Stimulated activated CD4-positive, alpha-beta T cell treated with anti-CD3 and anti-CD28 coated beads, Interleukin-2, amount 100 ng/mL, for 48 hours (primary cell): ENCODE data around the gene ST8SIA2.
A peak's percentile ranks its signal among the peaks of the same experiment; 100 is the strongest.

Experiments
- DNase-seq, 2 donors: peaks; one replicate each; pipeline ENCODE4 v3.0.0-alpha.2; 2020

Gene ST8SIA2, protein sequence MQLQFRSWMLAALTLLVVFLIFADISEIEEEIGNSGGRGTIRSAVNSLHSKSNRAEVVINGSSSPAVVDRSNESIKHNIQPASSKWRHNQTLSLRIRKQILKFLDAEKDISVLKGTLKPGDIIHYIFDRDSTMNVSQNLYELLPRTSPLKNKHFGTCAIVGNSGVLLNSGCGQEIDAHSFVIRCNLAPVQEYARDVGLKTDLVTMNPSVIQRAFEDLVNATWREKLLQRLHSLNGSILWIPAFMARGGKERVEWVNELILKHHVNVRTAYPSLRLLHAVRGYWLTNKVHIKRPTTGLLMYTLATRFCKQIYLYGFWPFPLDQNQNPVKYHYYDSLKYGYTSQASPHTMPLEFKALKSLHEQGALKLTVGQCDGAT

GRCh38 chr15:92393071-92393979 is at the start of gene ST8SIA2:
Gene ST8SIA2 (plus strand): TSS chr15:92393881. CDS start chr15:92394065, 184 bp downstream.
- DNase-seq = no peak

- no peak for DNase-seq
Measured at GRCh38 chr15:92343924-92344643, 49.6 kb upstream of the ST8SIA2 start.

- no peak for DNase-seq
Measured at GRCh38 chr15:92346063-92346462, 47.6 kb upstream of the ST8SIA2 start.

GRCh38 chr15:92355307-92355706 is 38.4 kb upstream of the ST8SIA2 start:
- DNase-seq = no peak

GRCh38 chr15:92361321-92362000 is 32.2 kb upstream of the ST8SIA2 start:
- DNase-seq = no peak

- no peak for DNase-seq
Measured at GRCh38 chr15:92362001-92362350, 31.7 kb upstream of the ST8SIA2 start.

- DNase-seq = no peak
Measured at GRCh38 chr15:92365084-92365483, 28.6 kb upstream of the ST8SIA2 start.

GRCh38 chr15:92365906-92366305 is 27.8 kb upstream of the ST8SIA2 start:
- no peak for DNase-seq

DNA sequence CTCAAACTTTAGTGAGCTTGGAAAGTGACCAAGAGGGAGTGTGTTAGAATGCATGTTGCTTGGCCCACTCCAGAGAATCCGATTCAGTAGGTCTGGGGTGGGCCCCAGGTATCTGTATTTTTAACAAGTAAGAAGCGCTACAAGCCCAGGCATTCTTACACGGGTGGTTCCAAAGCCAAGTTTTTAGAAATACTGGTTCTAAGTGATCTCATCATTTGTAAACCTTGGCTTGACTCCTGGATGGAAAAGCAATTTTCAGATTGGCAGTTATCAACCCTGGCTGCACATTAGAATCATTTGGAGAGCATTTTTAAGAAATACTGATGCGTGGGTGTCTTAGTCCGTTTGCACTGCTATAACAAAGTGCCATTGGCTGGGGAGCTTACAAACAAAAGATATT is 27.3 kb upstream of the ST8SIA2 start:
- DNase-seq = no peak

DNA sequence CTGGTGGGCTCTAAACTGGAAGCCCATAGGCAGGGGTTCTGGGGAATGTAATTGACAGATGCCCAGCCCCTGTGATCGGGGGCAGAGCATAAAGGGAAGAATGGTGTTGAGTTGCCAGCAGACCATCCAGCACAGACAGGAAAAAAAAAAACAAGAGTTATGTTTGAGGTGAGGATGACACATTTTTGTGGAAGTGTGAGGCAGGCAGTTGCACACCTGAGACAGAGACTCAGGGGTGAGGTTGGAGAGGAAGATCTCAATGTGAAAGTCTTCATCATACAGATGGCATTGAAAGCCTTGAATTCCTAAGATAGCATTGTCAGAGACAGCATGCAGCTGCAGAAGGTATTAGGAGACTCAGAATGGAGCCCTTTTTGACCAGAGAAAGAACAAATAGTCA is 18.6 kb upstream of the ST8SIA2 start:
- DNase-seq = no peak

DNA sequence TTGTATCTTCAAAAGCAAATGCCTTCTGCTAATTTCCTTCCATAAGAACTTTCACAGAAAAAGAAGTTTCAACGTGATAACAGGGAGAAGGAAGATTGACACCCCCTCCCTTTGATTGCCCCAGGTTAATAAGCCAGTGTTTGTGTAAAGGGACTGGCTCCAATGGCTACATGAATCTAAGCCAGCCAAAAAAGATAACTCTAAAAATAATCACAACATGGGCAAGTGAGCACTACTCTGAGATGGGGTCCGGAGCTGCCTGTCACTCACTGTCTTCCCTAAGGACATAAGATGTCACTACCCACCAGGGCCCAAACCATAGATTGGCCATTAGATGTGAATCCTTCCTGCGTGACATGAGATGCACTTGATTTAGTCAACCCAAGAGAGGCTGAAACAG is 17.6 kb upstream of the ST8SIA2 start:
- no peak for DNase-seq

DNA sequence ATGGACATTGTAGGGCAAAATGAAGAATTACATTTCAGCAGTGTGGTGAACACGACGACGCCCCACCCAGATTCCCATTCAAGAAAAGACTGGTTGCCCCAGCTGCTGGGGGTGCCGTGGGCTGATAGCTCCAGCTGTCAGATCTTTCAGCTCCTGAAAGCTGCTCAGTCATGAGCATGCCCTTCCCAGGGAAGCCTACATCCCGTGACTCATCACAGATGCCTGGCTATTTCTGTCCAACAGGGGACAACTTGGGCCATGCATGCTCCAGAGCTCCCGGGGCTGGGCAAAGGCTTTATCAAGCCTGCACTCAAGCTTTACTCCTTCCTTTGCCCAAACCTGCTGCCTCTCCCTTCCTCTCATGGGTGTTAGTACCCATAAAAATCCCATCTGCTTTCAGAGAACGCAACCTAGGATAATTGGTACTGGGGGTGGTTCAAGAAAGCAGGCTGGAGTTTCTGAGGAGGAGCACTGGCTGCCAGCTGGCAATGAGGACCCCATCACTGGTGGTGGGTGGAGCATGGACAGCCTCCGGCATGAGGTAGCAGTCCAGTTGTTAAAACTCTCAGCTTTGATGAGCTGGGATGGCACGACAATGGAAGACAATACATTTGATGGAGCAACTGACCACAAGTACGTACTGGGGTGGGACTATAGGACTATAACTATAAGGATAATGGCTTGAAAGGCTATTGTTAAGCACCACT is 16.4 kb upstream of the ST8SIA2 start:
- DNase-seq = no peak

- DNase-seq = peak; percentile 25 to 35
Measured at GRCh38 chr15:92383519-92384324, 10.0 kb upstream of the ST8SIA2 start.

GRCh38 chr15:92384381-92384780 is 9.3 kb upstream of the ST8SIA2 start:
- DNase-seq = no peak

DNA sequence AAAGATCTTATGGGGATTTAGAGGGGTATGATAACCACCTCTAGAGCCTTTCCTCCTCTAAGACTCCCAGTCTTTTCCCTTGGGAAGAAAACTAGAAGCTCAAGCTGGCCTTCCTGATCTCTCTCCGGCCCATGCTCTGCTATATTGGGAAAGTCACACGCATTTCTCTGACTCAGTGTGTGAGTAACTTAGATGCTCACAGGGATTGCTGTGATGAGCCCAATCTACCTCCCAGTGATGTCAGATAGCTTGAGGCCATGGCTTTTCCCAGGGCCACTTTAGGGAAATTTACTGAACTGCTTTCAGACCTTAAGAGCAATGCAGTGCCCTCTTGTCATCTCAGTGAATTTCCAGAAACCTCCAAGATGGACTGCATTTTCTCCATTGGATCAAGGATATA is 8.6 kb upstream of the ST8SIA2 start:
- DNase-seq = no peak

DNA sequence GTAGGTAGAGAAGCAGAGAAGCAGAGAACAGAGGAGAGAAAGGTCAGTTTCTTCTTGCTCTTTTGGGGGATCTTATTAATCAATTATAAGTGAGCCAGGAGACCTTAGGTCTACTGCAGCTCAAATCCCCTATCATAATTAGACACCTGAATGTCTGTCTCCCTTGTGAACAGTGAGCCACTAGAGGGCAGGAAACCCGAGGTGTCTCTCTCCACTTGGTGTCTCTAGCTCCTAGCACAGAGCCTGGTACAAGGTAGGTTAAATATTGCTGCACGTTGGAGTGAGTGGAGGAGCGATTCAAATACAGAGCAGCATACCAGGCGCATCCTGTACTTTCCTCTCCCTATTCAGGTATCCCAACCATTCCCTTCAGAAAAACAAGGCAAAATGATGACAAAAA is 2.0 kb upstream of the ST8SIA2 start:
- no peak for DNase-seq

GRCh38 chr15:92392462-92392861 is 1.2 kb upstream of the ST8SIA2 start:
- no peak for DNase-seq

DNA sequence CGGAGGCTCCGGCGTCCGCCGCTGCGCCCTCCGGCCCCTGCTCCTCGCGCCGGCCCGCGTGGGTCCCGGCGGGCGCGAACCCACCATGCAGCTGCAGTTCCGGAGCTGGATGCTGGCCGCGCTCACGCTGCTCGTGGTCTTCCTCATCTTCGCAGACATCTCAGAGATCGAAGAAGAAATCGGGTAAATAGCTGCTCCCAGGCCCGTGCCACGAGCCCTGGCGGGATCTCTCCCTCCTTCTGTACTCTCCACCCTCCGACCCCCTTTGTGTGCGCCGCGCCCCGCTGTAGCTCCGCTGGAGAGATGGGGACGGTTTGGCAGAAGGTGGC is 263 bp downstream of the ST8SIA2 start:
- DNase-seq = no peak

- no peak for DNase-seq
Measured at GRCh38 chr15:92394309-92395097, 822 bp downstream of the ST8SIA2 start.

GRCh38 chr15:92395098-92395635 is 1.5 kb downstream of the ST8SIA2 start:
- no peak for DNase-seq
